ENCODE data around the gene COQ8B.

DNA sequence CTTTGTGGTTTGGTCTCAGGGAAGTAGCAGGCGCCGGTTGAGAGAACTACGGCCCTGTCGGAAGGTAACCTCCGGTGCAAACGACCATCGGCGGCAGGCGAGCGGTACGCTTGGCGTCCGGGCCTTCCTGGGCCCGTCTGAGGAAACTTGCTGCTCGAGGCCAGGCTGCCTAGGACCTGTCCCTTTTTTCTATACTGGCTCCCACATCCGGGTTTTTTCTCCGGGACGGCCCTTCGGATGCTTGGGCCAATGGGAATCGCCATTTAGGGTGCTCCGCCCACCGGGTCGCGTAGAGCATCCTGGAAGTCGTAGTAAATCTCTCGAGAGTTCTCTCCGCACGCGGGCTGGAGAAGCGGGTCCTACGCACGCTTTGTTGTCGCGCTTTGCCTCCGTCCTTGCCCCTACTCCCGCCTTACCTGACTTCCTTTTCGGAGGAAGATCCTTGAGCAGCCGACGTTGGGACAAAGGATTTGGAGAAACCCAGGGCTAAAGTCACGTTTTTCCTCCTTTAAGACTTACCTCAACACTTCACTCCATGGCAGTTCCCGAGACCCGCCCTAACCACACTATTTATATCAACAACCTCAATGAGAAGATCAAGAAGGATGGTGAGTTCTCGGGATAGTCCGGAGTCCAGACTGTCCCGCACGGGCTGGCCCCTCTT, 34.3 kb upstream of the COQ8B start, which contains the start of gene SNRPA:
- TF ChIP-seq, protein P1, sequence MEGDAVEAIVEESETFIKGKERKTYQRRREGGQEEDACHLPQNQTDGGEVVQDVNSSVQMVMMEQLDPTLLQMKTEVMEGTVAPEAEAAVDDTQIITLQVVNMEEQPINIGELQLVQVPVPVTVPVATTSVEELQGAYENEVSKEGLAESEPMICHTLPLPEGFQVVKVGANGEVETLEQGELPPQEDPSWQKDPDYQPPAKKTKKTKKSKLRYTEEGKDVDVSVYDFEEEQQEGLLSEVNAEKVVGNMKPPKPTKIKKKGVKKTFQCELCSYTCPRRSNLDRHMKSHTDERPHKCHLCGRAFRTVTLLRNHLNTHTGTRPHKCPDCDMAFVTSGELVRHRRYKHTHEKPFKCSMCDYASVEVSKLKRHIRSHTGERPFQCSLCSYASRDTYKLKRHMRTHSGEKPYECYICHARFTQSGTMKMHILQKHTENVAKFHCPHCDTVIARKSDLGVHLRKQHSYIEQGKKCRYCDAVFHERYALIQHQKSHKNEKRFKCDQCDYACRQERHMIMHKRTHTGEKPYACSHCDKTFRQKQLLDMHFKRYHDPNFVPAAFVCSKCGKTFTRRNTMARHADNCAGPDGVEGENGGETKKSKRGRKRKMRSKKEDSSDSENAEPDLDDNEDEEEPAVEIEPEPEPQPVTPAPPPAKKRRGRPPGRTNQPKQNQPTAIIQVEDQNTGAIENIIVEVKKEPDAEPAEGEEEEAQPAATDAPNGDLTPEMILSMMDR (IDR thresholded peaks at IDR 0.05), result no peak
- TF ChIP-seq POLR2A (IDR thresholded peaks at IDR 0.05) (peak in 1 of 2 donors; percentile 78), POLR2AphosphoS5 (IDR thresholded peaks at IDR 0.05) (no peak)

Data from suprapubic skin (tissue), 4 donors.